Measurements from ENCODE around the gene ANKRD60.

GRCh38 chr20:58208944-58209343 lies 19.5 kb downstream of the ANKRD60 start:
- TF ChIP-seq CTCF (IDR thresholded peaks at IDR 0.05) (no peak), POLR2A (IDR thresholded peaks at IDR 0.05) (no peak)
